Suprapubic skin (tissue), 4 donors: ENCODE data around the gene SLC6A18.

Source experiments
- CTCF ChIP-seq, 2 donors: fragments of 200-600 bp in 1 of 2; fragments of 450-650 bp in 1 of 2; sonication (generic) in 1 of 2; IDR thresholded peaks; one replicate each; pipeline ENCODE4 v1.5.1; 2016 to 2019; ENCODE audit warnings: antibody characterized with exemption in 2 of 2, mild to moderate bottlenecking in 1 of 2, moderate library complexity in 1 of 2
- EP300 ChIP-seq: sonication (generic); formaldehyde crosslinking; IDR thresholded peaks from one replicate; pipeline ENCODE4 v1.6.1; 2017; ENCODE audit warnings: antibody characterized with exemption
- POLR2A ChIP-seq, 2 donors: fragments of 450-650 bp; IDR thresholded peaks; one replicate each; pipeline ENCODE4 v1.6.1; 2017; ENCODE audit warnings: antibody characterized with exemption in 2 of 2, mild to moderate bottlenecking in 2 of 2, moderate library complexity in 2 of 2
- POLR2AphosphoS5 ChIP-seq, 3 donors: sonication (generic); formaldehyde crosslinking; IDR thresholded peaks; one replicate each; pipeline ENCODE4 v1.6.1; 2017; ENCODE audit warnings: antibody characterized with exemption in 3 of 3

GRCh38 chr5:1203311-1203967 lies 21.7 kb upstream of the SLC6A18 start:
- TF ChIP-seq CTCF (IDR thresholded peaks at IDR 0.05) (no peak), EP300 (no peak), POLR2AphosphoS5 (IDR thresholded peaks at IDR 0.05) (no peak), POLR2A (IDR thresholded peaks at IDR 0.05) (no peak)
